ENCODE results near the gene PAQR5. TPM values are rescaled to one million over a fixed set of nuclear protein-coding genes. Genes with fewer than 3 reads are reported as not detected.
A peak's percentile ranks its signal among the peaks of the same experiment; 100 is the strongest.

Gene PAQR5
- total and polyA plus RNA-seq, 9 of the 15 experiments (the other 6 are each of a cell fraction or from before 2014, with no cell fraction given) = 0.04 to 0.08 TPM; not detected in 7

DNA sequence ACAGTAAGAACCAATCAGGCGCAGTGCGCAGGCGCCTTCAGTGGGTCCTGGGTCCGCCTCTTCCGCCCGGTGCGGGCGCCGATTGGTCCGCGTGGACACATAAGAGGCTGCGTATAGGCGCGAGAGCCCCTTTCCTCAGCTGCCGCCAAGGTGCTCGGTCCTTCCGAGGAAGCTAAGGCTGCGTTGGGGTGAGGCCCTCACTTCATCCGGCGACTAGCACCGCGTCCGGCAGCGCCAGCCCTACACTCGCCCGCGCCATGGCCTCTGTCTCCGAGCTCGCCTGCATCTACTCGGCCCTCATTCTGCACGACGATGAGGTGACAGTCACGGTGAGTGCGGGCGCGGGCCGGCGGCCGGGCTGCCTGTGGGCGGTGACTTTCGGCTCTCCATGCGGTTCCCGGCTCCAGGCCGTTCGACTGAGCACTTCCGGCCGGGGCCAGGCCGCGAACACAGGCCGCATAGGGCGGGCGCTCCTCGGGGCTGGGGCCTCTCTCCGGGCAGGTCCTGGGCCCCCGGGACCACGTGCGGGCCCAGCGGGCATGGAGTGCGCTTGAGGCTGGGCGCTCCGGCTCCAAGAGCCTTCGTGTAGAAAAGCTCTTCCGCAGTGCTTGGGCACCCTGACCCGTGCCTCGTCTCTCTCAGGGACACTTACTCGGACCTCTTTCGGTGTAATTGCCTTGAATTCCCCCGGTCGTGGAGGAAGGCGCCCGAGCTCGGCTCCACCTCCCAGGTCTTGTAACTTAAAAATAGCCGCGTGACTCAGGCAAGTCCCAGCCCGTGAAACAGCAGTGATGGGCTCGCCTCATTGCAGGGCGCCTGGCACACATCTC, 154.2 kb downstream of the PAQR5 start, which contains the start of gene RPLP1 (continued):
- no peak for TF ChIP-seq TCF7 (IDR thresholded peaks at IDR 0.05; ENCODE audit: borderline replicate concordance)
- TF ChIP-seq PRPF4 (IDR thresholded peaks at IDR 0.05; ENCODE audit: insufficient read depth, low read depth, low read length, poor library complexity, severe bottlenecking) = peak; percentile 94
- no peak for TF ChIP-seq CHD4 (IDR thresholded peaks at IDR 0.05; ENCODE audit: insufficient read depth, insufficient replicate concordance, low read depth, low read length, poor library complexity, severe bottlenecking)
- TF ChIP-seq, protein P1, sequence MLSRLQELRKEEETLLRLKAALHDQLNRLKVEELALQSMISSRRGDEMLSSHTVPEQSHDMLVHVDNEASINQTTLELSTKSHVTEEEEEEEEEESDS (CRISPR knock-in tag; IDR thresholded peaks at IDR 0.05) = no peak
- no peak for TF ChIP-seq NR2C2 (CRISPR knock-in tag; IDR thresholded peaks at IDR 0.05)
- TF ChIP-seq NR2C2 (tag; IDR thresholded peaks at IDR 0.05) = 0 out of 2 replicates have a peak, but pooled peaks have one; percentile 16
- TF ChIP-seq KLF6 (CRISPR knock-in tag; IDR thresholded peaks at IDR 0.05; ENCODE audit: borderline replicate concordance) = no peak
- no peak for TF ChIP-seq SIRT6 (IDR thresholded peaks at IDR 0.05; ENCODE audit: low read depth, low read length)
- no peak for TF ChIP-seq HDAC3 (IDR thresholded peaks at IDR 0.05; ENCODE audit: borderline replicate concordance, partially characterized antibody)
- TF ChIP-seq, protein P2, sequence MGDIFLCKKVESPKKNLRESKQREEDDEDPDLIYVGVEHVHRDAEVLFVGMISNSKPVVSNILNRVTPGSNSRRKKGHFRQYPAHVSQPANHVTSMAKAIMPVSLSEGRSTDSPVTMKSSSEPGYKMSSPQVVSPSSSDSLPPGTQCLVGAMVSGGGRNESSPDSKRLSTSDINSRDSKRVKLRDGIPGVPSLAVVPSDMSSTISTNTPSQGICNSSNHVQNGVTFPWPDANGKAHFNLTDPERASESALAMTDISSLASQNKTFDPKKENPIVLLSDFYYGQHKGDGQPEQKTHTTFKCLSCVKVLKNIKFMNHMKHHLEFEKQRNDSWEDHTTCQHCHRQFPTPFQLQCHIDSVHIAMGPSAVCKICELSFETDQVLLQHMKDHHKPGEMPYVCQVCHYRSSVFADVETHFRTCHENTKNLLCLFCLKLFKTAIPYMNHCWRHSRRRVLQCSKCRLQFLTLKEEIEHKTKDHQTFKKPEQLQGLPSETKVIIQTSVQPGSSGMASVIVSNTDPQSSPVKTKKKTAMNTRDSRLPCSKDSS (IDR thresholded peaks at IDR 0.05; ENCODE audit: low read depth, partially characterized antibody) = no peak
- no peak for TF ChIP-seq SMAD3 (CRISPR knock-in tag; conservative IDR thresholded peaks at IDR 0.05)
- no peak for TF ChIP-seq ZNF561 (CRISPR knock-in tag; conservative IDR thresholded peaks at IDR 0.05)
- TF ChIP-seq FOXK1 (CRISPR knock-in tag; IDR thresholded peaks at IDR 0.05; ENCODE audit: borderline replicate concordance) = peak; percentile 94; the same call in 1 of the 2 replicates
- peak; percentile 41 for TF ChIP-seq SP2 (IDR thresholded peaks at IDR 0.05; ENCODE audit: extremely low read depth, low read depth, low read length, poor library complexity, severe bottlenecking)
- TF ChIP-seq MED1 (CRISPR knock-in tag; IDR thresholded peaks at IDR 0.05; ENCODE audit: borderline replicate concordance) = no peak
- TF ChIP-seq BRCA1 (IDR thresholded peaks at IDR 0.05) = no peak
- TF ChIP-seq BRCA1 (CRISPR knock-in tag; IDR thresholded peaks at IDR 0.05) = no peak
- TF ChIP-seq ZNF445 (CRISPR knock-in tag; IDR thresholded peaks at IDR 0.05; ENCODE audit: low read depth) = no peak
- no peak for TF ChIP-seq OTX1 (CRISPR knock-in tag; IDR thresholded peaks at IDR 0.05)
- no peak for TF ChIP-seq SAFB2 (IDR thresholded peaks at IDR 0.05; ENCODE audit: borderline replicate concordance, low read depth, low read length, severe bottlenecking)
- TF ChIP-seq TFAM (CRISPR knock-in tag; conservative IDR thresholded peaks at IDR 0.05) = no peak
- TF ChIP-seq SPI1 (IDR thresholded peaks at IDR 0.05; ENCODE audit: borderline replicate concordance, low read depth, low read length) = 0 out of 2 replicates have a peak, but pooled peaks have one; percentile 32
- TF ChIP-seq, protein P3, sequence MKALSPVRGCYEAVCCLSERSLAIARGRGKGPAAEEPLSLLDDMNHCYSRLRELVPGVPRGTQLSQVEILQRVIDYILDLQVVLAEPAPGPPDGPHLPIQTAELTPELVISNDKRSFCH (CRISPR knock-in tag; IDR thresholded peaks at IDR 0.05) = no peak
- TF ChIP-seq, protein P3 (tag; IDR thresholded peaks at IDR 0.05) = peak; percentile 55; the same call in 1 of the 2 replicates
- TF ChIP-seq ARID2 (IDR thresholded peaks at IDR 0.05) = no peak
- TF ChIP-seq ETV1 (tag; conservative IDR thresholded peaks at IDR 0.05; ENCODE audit: low read depth) = no peak
- no peak; the same call in 1 of the 2 replicates for TF ChIP-seq ZBTB7A (IDR thresholded peaks at IDR 0.05; ENCODE audit: borderline replicate concordance, control insufficient read depth, low read depth, low read length)
